GM19193 (cell line): ENCODE data around the gene FTO.

ENCODE experiments used
- POLR2A ChIP-seq: IDR thresholded peaks from 4 replicates; pipeline ENCODE4 v1.6.1; 2011; ENCODE audit not compliant: insufficient read depth, insufficient read length; ENCODE audit errors: extremely low read depth

Gene FTO

DNA sequence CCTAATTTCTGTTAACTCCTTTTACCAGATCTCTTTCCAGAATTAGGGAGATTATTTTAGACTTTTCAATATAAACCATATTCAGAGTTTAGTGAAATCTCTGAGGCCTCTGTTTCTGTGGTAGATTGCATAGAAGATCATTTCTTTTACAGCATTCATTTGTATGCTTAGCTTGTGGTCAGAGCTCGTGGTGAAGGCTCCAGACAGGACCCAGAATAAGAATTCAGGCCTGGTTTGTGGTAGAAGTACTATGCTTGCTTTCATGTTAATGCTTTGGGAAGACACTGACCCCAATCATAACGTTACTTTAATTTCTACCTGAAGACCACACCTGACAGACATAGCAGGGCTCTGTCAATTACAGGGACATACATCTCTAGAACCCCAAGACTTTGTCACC, 258.1 kb downstream of the FTO start:
- no peak for TF ChIP-seq POLR2A

DNA sequence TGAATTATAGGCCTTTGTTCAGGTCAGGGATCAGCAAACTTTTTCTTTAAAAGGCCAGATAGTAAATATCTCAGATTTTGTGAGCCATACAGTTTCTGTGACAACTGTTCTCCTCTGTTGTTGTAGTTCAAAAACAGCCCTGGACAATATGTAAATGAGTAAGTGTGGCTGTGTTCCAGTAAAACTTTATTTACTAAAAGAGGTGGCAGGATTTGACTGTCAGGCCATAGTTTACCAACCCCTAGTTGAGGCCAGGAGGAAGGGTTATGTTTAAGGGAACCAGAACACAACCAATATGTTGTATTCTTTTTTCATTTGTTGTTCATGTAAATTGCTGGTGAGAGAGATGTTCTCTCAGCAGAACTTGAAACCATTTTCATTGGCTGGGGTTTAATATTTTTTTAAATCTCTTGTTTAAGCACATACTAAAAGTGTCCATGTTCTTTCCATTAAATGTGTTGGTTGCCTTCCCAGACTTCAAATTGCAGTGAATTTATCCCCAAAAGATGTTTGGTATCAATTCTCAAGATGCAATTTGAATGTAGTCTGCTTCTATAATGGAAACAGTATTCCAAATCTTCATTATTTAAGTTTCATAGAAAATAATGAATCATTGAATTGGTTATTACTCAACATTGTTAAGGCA, 260.3 kb downstream of the FTO start:
- no peak for TF ChIP-seq POLR2A

DNA sequence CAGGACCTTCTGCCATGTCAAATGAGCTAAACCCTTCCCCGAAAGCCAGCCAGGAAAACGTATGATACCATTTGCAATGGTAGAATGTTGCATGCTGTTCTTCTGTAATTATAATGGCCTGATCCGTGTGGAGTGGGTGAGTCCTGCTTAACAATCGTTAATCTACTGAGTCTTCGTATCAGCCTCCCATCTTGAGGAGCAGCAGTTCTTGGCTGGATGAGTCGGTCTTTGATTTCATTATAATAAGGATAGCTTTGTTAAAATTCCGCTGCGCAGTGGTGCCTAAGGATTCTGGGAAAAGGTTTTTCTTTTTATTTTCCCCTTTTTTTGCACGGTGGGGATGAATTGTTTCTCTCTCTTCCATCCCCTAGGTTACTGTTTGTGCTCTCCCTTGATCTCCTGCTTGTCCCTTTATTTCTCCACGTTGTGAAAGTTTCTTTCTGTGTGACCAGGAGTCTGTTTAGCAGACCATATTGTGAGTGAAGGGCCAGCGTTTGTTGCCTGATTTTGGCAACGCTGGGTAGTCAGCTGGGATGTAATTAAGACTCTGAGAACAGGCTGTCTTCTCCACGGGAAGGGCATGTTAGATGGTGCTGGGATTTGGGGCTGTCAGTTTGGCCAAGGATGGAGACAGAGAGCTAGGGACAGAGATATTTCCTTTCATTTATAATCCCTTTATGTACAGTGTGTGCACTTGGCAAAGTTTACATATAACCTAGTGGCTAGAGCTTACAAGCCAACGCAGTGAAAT, 263.0 kb downstream of the FTO start:
- no peak for TF ChIP-seq POLR2A

DNA sequence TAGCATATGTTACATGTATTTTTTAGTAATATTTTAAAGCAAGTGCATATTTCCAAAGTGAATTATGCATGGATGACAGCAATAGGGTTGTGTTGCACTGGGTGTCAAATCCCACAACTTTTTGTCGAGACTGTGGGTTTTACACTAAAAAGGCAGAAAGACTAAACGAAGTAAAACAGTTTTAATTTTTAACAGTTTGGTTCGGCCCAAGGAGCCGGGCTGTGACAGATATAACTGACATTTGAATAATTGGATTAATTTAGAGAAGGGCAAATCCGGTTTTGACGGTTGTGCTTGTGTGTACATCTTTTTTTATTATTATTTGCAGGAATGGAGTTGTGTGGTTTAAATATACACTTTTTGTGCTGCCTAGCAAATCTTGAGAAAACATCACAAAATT, 263.6 kb downstream of the FTO start:
- TF ChIP-seq POLR2A: no peak

DNA sequence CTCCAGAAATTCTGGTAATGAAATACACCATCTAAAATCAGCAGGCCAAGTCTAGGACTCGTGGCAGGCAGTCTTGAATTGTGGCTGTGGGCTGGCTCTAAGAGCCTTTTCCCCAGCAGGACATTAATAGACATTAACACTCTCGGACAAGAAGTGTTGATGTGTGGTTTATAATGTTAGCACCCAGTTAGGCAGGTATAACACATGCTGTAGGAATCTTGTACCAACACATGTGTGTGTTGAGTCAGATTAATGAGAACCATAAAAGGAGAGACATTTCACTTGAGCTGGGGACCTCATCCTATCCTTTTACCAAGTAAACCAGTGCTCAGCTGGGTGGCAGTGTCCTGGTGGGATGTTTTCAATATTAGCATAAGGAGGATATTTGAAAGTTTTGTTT, 264.5 kb downstream of the FTO start:
- no peak for TF ChIP-seq POLR2A

DNA sequence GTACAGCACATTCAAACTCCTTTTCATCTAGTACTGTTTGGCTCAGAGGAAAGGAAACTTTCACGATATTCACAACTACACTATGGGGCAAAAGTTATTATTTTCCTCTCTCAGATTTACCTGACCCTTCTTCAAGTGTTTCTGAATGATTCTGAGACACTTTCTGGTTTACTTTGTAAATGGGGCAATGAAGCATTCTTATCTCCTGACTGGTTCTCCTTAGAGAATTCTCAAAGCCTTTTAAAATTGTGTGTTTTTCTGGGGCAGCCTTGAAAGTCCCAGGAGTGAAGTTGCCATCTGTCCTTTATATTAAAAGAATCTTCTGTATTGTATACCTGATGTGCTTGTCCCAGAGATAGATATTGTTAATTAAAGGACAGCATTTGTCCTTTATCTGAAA, 264.9 kb downstream of the FTO start:
- TF ChIP-seq POLR2A: no peak

DNA sequence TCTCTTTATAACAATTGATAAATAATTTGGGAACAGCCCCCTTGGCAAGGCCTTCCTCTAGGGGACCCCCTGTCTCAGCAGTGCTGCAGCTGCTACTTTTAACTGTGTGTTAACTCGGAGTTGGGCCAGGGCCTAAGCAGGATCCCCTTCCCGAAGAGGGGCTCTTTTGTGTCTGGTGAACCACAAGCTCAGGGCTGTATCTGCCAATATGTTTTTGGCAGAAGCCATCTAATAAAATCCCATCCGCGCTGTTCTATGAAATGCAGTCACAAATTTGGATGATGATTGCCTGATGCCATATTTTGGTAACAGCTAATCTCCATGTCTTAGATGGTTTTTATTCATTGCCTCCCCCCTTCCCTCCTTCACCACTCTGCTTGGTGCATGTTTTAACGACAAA, 267.7 kb downstream of the FTO start:
- no peak for TF ChIP-seq POLR2A

DNA sequence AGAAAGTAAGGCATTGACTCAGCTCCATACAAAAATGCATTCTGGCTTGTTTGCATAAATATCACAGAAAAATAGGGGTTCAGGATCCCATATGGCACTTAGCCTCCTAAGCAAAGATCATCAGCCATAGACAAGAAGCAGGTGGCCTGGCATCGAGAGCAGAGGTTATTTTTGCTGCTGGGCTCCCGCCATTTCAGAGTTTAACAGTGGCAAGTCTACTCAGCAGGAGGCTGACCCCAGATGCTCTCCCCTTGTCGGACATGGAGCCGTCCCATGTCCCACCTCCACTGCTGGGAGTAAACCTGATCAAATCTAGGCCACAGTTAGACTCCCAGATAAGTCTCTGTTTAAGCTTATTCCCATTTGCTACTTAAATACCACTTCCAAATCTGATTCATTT, 269.1 kb downstream of the FTO start:
- TF ChIP-seq POLR2A: no peak

DNA sequence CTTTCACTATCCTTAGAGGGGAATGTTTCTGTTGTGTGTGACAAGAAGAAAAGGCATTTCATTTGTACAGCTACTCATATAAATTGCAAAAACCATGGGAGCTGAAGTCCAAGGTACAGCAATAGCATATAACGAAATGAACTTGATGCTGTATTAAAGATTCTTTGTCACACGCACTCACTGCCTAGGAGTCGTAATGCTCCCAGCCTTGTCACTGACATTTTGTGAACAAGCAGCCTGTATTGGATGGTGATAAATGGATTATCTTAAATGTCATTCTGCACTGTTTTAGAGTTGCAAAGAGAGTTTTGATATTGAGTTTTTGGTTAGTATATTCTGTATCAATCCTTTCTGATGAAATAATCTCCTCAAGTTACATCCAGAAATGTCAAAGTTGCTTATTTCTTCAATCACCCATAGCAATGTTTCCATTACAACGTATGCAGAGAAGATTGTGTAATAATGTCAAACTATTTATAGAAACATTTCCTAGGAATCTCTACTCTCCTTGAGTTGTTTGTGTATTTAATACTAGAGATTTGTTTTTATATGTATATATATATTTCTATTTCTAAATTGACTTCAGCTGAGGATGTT, 270.6 kb downstream of the FTO start:
- TF ChIP-seq POLR2A: no peak

DNA sequence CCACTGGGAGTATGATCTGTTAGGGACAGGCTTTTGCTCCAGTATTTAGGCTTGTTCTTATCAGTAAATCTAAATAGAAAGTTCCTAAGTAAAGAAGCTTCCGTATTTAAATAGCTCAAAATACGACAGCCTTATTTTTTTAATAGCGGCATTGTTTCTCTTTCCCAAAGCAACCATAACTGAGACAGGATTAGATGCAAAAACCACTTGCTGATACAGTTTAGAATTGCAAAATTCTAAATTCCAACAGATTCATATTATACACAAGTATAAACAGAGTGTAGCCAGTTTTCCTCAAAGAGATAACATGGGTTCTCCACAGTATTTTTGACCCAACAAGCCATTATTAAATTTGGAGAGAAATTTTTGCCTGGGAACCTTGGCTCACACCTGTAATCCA, 276.7 kb downstream of the FTO start:
- no peak for TF ChIP-seq POLR2A

DNA sequence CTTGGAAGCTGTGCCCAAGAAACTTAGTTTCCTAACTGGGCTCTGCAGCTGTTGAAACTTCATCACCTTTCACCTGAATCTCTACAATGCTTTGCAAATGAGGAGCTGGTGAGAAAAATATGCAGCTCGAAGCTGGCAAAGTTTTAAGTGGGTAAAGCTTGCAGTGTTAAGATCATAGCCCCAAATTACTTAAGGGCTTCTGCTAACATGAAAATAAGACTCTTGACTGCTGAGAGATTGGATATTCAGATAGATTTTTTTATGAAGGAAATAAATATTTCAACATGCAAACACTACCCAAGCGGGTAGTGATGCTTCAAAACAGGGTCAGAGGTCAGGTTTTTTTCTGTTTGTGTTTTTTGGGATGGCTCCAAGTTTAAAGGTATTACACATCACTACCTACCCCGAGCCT, 278.7 kb downstream of the FTO start:
- TF ChIP-seq POLR2A: no peak

DNA sequence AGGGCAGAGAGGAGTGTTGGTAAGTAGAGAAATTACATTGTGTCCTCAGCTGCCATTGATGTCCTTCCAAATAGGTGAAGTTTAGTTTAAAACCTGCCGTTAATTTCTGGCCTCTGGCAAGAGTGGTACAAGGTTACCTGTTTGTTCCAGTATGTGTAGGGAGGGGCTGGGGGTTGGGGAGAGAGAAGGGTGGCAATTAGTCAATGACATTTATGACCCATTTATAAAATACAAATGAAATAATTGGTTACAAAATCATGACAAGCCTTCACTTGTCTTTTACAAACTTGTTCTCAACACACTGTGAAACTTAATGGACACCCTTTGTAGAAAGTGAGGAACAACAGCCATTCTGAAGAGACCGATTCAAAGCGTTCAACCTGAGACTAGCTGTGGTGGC, 281.0 kb downstream of the FTO start:
- TF ChIP-seq POLR2A: no peak

DNA sequence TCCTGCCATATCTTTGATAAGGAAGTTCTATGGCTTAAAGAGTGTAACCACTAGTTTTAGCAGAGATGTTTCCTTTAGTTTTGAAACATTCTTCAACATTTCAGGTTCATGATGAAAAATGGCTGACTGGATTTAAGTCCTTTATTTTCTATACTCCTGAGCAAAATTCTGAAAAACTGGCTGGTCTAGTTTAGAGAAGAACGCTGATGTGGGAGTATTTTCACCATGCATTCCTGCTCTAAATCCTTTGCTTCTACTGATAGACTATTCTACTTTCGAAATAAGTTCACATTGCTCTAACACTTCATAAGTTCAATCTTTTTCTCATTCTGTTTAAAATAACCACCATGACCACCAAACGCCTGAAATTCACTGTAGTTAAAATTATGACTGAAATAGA, 281.9 kb downstream of the FTO start:
- no peak for TF ChIP-seq POLR2A

DNA sequence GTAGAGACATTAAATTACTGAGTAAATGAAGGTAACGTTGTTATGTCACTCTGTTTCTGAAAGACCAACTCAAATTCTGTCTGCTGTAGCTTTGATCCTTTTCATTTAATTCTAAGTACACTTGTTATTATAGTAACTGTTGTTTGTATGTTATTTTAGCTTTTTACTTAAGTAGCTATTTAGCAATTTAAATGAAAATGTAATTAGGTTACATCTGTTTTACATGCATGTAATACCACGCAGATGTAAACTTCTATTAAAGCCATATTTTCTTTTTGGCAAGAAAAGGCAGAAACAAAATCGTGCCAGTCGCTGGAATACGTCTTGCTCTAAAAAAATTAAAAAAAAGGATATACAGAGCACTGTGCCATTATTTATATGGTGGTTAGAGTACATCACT, 282.8 kb downstream of the FTO start:
- no peak for TF ChIP-seq POLR2A

DNA sequence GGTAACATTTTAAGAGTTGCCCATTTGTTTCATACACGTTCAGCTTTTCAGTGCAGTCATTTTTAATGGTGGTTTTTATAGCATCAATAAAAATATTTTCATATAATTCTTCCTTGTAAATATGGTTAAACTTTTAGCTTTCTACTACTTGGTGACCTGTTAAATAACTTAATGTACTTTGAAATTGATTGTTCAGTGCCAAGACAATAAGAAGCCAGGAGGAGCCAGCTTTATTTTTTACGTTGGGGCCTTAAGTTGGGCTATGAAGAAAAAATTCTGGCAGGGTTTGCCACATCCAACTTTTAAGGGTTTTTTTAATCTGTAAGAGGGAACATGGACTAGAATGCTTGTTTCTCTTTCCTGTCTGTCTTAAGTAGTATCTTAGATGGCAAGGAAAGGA, 284.2 kb downstream of the FTO start:
- TF ChIP-seq POLR2A: no peak

DNA sequence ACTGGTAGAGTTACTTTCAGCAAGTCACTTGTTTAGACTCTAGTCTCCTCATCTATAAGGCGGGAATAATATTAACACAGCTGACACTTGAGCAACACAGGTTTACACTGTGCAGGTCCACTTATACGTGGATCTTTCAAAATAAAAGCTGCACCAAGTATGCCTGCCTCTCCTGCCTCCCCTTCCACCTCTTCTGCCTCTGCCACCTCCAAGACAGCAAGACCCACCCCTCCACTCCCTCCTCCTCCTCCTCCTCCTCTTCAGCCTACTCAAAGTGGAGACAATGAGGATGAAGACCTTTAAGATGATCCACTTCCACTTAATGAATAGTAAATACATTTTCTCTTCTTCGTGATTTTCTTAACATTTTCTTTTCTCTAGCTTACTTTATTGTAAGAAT, 285.6 kb downstream of the FTO start:
- TF ChIP-seq POLR2A: no peak
